Measurements from ENCODE around the gene WDR5. TPM values are rescaled to one million over a fixed set of nuclear protein-coding genes. Genes with fewer than 3 reads are reported as not detected.
A peak's percentile ranks its signal among the peaks of the same experiment; 100 is the strongest.

Gene WDR5
- total RNA-seq, 1 experiment from 2014 or later, result 62.5 TPM

- Mint-ChIP-seq H3K36me3 (peaks cover 16% of the 10 kb centered on the region), H3K9me3 (peaks cover 3% of the 10 kb centered on the region; the same call in 1 of the 2 replicates)
These were observed 25.8 kb downstream of the WDR5 start for GRCh38 chr9:134161647-134162046.

More at GRCh38 chr9:134161647-134162046, 25.8 kb downstream of the WDR5 start:
- ChIA-PET CTCF (interaction anchor here (1.5 to 3.7 kb wide), 2 partner anchors 9 to 14 kb away, joined by 4 to 26 read pairs; no protein-coding TSS in a partner anchor), POLR2A (no interaction called here)
- no peak overlapping the region for H3K4me3 Mint-ChIP-seq
- ATAC-seq (no peak), DNase-seq (ENCODE audit: low spot score) (no peak)
- H3K4me1 Mint-ChIP-seq, result peaks cover 8% of the 10 kb centered on the region; the same call in 1 of the 2 replicates
- peak overlapping the region; percentile 35; the same call in 1 of the 2 replicates for H3K27ac Mint-ChIP-seq
- no peak for TF ChIP-seq MYBL2 (CRISPR knock-in tag; IDR thresholded peaks at IDR 0.05)
- no peak for TF ChIP-seq PRDM15 (CRISPR knock-in tag; IDR thresholded peaks at IDR 0.05)
- no peak for TF ChIP-seq MLX (CRISPR knock-in tag; IDR thresholded peaks at IDR 0.05)
- no peak for TF ChIP-seq ZNF317 (CRISPR knock-in tag; IDR thresholded peaks at IDR 0.05; ENCODE audit: borderline replicate concordance, low read depth)
- TF ChIP-seq GTF2I (CRISPR knock-in tag; conservative IDR thresholded peaks at IDR 0.05), result no peak
- no peak for TF ChIP-seq TEAD1 (CRISPR knock-in tag; IDR thresholded peaks at IDR 0.05)
- TF ChIP-seq ATF6 (CRISPR knock-in tag; IDR thresholded peaks at IDR 0.05), result no peak
- no peak for TF ChIP-seq PRRX2 (CRISPR knock-in tag; IDR thresholded peaks at IDR 0.05)
- no peak for TF ChIP-seq CBFB (CRISPR knock-in tag; IDR thresholded peaks at IDR 0.05; ENCODE audit: low read depth)
- no peak for TF ChIP-seq JAZF1 (CRISPR knock-in tag; IDR thresholded peaks at IDR 0.05)
- no peak for TF ChIP-seq ETV6 (CRISPR knock-in tag; IDR thresholded peaks at IDR 0.05)
- no peak for TF ChIP-seq SMAD3 (CRISPR knock-in tag; IDR thresholded peaks at IDR 0.05; ENCODE audit: borderline replicate concordance)
- TF ChIP-seq ZNF219 (CRISPR knock-in tag; IDR thresholded peaks at IDR 0.05; ENCODE audit: borderline replicate concordance), result no peak
- no peak for TF ChIP-seq FOXK1 (CRISPR knock-in tag; IDR thresholded peaks at IDR 0.05)
- TF ChIP-seq ZNF232 (CRISPR knock-in tag; IDR thresholded peaks at IDR 0.05), result no peak
- no peak for TF ChIP-seq NR3C1 (CRISPR knock-in tag; conservative IDR thresholded peaks at IDR 0.05; ENCODE audit: low read depth)
- no peak for TF ChIP-seq AFF4 (CRISPR knock-in tag; IDR thresholded peaks at IDR 0.05; ENCODE audit: borderline replicate concordance)
- no peak for TF ChIP-seq CREB1 (CRISPR knock-in tag; IDR thresholded peaks at IDR 0.05)
- no peak for TF ChIP-seq FOXP4 (CRISPR knock-in tag; IDR thresholded peaks at IDR 0.05)
- TF ChIP-seq SOX15 (CRISPR knock-in tag; IDR thresholded peaks at IDR 0.05), result no peak
- H3K27me3 Mint-ChIP-seq (ENCODE audit: low read depth), result no peaks in the 10 kb centered on the region; the same call in 1 of the 2 replicates
